Fibroblast of the aortic adventitia (primary cell): Measurements from ENCODE around the gene AMH. TPM values are rescaled to one million over a fixed set of nuclear protein-coding genes. Genes with fewer than 3 reads are reported as not detected.

Source experiments
- DNase-seq: peaks from one replicate; pipeline ENCODE4 v3.0.0-alpha.2; 2010; ENCODE audit warnings: low read depth
- H3K4me3 ChIP-seq: 2 replicates; pipeline ENCODE4 v1.5.1; 2011; ENCODE audit warnings: low read depth, mild to moderate bottlenecking, control low read depth, low read length, moderate library complexity
- CTCF ChIP-seq: IDR thresholded peaks from 2 replicates; pipeline ENCODE4 v1.5.1; 2011; ENCODE audit warnings: mild to moderate bottlenecking, low read length, control low read depth, inconsistent platforms; ENCODE audit not compliant: insufficient read depth
- total RNA-seq: library from RNA; depleted of rRNA; stranded (reverse); fragments of >200 nt; gene quantifications from 2 replicates; pipeline ENCODE4 v1.2.3, GENCODE V29; 2012; ENCODE audit warnings: low replicate concordance

The AMH gene
- total RNA-seq, 1 donor: 0.81 TPM

- peak; percentile 71 for DNase-seq
- no peak for TF ChIP-seq CTCF
- peak overlapping the region; percentile 95 for H3K4me3 ChIP-seq
Observed at GRCh38 chr19:2271234-2272103, 22.3 kb downstream of the AMH start.

GRCh38 chr19:2273356-2274184 lies 24.4 kb downstream of the AMH start:
- H3K4me3 ChIP-seq: peak overlapping the region; percentile 53
- DNase-seq: peak; percentile 55
- peak; percentile 78 for TF ChIP-seq CTCF

- DNase-seq: no peak
- H3K4me3 ChIP-seq: peak overlapping the region; percentile 35
- no peak for TF ChIP-seq CTCF
Observed at GRCh38 chr19:2274185-2274711, 25.1 kb downstream of the AMH start.

- TF ChIP-seq CTCF: peak; percentile 65
- H3K4me3 ChIP-seq: no peak overlapping the region
- peak; percentile 64 for DNase-seq
Observed at GRCh38 chr19:2274931-2275535, 25.9 kb downstream of the AMH start.

GRCh38 chr19:2275588-2276428 lies 26.7 kb downstream of the AMH start:
- DNase-seq: no peak
- TF ChIP-seq CTCF: no peak
- H3K4me3 ChIP-seq: no peak overlapping the region
